GM23338 (cell line): Measurements from ENCODE around the gene MAP3K5. TPM values are rescaled to one million over a fixed set of nuclear protein-coding genes. Genes with fewer than 3 reads are reported as not detected.

Experiments used
- ATAC-seq: fragments of 200-7000 bp; cut with Tn5 transposase; 3 replicates; pipeline ENCODE4 v1.9.1; 2020
- DNase-seq: peaks from one replicate; pipeline ENCODE4 v3.0.0-alpha.2; 2015; ENCODE audit warnings: low spot score
- H2AFZ ChIP-seq: fragments of 200-600 bp; sonication (generic); 2 replicates; pipeline ENCODE4 v1.8.0; 2016; ENCODE audit warnings: antibody characterized with exemption, mild to moderate bottlenecking, moderate library complexity
- H3F3A ChIP-seq: fragments of 200-600 bp; sonication (generic); replicated peaks from 2 replicates; pipeline ENCODE4 v1.8.0; 2017; ENCODE audit warnings: antibody characterized with exemption, mixed run types, low read depth
- H3K27ac ChIP-seq: fragments of 200-600 bp; sonication (generic); 2 replicates; pipeline ENCODE4 v1.6.1; 2016; ENCODE audit warnings: low read depth
- H3K27me3 ChIP-seq: fragments of 200-600 bp; sonication (generic); 2 replicates; pipeline ENCODE4 v1.8.0; 2016; ENCODE audit warnings: mild to moderate bottlenecking, mixed run types, moderate library complexity; ENCODE audit not compliant: insufficient read depth
- H3K36me3 ChIP-seq: fragments of 200-600 bp; sonication (generic); 2 replicates; pipeline ENCODE4 v1.8.0; 2016; ENCODE audit warnings: mild to moderate bottlenecking; ENCODE audit not compliant: insufficient read depth
- H3K4me1 ChIP-seq: fragments of 200-600 bp; sonication (generic); 2 replicates; pipeline ENCODE4 v1.8.0; 2016; ENCODE audit warnings: mild to moderate bottlenecking, moderate library complexity; ENCODE audit not compliant: insufficient read depth
- H3K4me2 ChIP-seq: fragments of 200-600 bp; sonication (generic); 2 replicates; pipeline ENCODE4 v1.7.1; 2017; ENCODE audit warnings: mixed run types
- H3K4me3 ChIP-seq: fragments of 200-600 bp; sonication (generic); 2 replicates; pipeline ENCODE4 v1.6.1; 2016; ENCODE audit warnings: mixed run types
- H3K79me2 ChIP-seq: fragments of 200-600 bp; sonication (generic); replicated peaks from 2 replicates; pipeline ENCODE4 v1.8.0; 2017; ENCODE audit warnings: mild to moderate bottlenecking; ENCODE audit not compliant: insufficient read depth
- H3K9me2 ChIP-seq: fragments of 200-600 bp; sonication (generic); 2 replicates; pipeline ENCODE4 v1.8.0; 2017; ENCODE audit not compliant: insufficient read depth
- H4K20me1 ChIP-seq: fragments of 200-600 bp; sonication (generic); replicated peaks from 2 replicates; pipeline ENCODE4 v1.8.0; 2017; ENCODE audit warnings: mild to moderate bottlenecking; ENCODE audit not compliant: insufficient read depth
- H3K27ac Mint-ChIP-seq: 2 replicates; pipeline ENCODE4 v1.8.0; 2020; ENCODE audit warnings: inconsistent platforms, mild to moderate bottlenecking, moderate library complexity, mixed read lengths
- H3K27me3 Mint-ChIP-seq: 3 replicates; pipeline ENCODE4 v1.8.0; 2022; ENCODE audit warnings: low read depth, mild to moderate bottlenecking, moderate library complexity, mixed read lengths, inconsistent platforms; ENCODE audit not compliant: insufficient read depth, poor library complexity
- H3K36me3 Mint-ChIP-seq: 3 replicates; pipeline ENCODE4 v1.8.0; 2021; ENCODE audit warnings: low read depth, mild to moderate bottlenecking, inconsistent platforms, moderate library complexity, mixed read lengths
- H3K4me1 Mint-ChIP-seq: 3 replicates; pipeline ENCODE4 v1.8.0; 2020; ENCODE audit warnings: mild to moderate bottlenecking, inconsistent platforms, mixed read lengths
- H3K4me3 Mint-ChIP-seq: 3 replicates; pipeline ENCODE4 v1.8.0; 2021; ENCODE audit warnings: moderate library complexity, mild to moderate bottlenecking, inconsistent platforms, mixed read lengths
- H3K9me3 Mint-ChIP-seq: 3 replicates; pipeline ENCODE4 v1.8.0; 2020; ENCODE audit warnings: moderate library complexity, mild to moderate bottlenecking, inconsistent platforms, mixed read lengths
- CREB1 ChIP-seq: fragments of 250-450 bp; sonication (Bioruptor Pico); IDR thresholded peaks from 2 replicates; pipeline ENCODE4 v1.5.0; 2020; ENCODE audit warnings: low read depth, mild to moderate bottlenecking, moderate library complexity
- CTCF ChIP-seq, 2 experiments: fragments of 200-600 bp in 1 of 2; sonication (generic) in 1 of 2; conservative IDR thresholded peaks; 2 replicates each; pipeline versions ENCODE4 v1.5.1 to v1.6.1; 2016 to 2017; ENCODE audit warnings: antibody characterized with exemption in 2 of 2, low read depth in 2 of 2, mild to moderate bottlenecking in 2 of 2, moderate library complexity in 1 of 2
- EZH2 ChIP-seq: fragments of 200-600 bp; sonication (generic); IDR thresholded peaks from one replicate; pipeline ENCODE4 v1.8.0; 2017; ENCODE audit warnings: antibody characterized with exemption, mild to moderate bottlenecking, low read depth; ENCODE audit not compliant: unreplicated experiment
- JUNB ChIP-seq: IDR thresholded peaks from one replicate; pipeline ENCODE4 v1.6.1; 2016; ENCODE audit warnings: antibody characterized with exemption; ENCODE audit not compliant: unreplicated experiment
- POLR2AphosphoS5 ChIP-seq: IDR thresholded peaks from 2 replicates; pipeline ENCODE4 v1.6.1; 2016; ENCODE audit warnings: antibody characterized with exemption, low read depth
- REST ChIP-seq: IDR thresholded peaks from one replicate; pipeline ENCODE4 v1.6.1; 2018; ENCODE audit warnings: antibody characterized with exemption; ENCODE audit not compliant: unreplicated experiment
- STAT1 ChIP-seq: IDR thresholded peaks from one replicate; pipeline ENCODE4 v1.6.1; 2016; ENCODE audit warnings: antibody characterized with exemption; ENCODE audit not compliant: unreplicated experiment
- ZNF114 ChIP-seq: fragments of 250-450 bp; sonication (Bioruptor Pico); IDR thresholded peaks from 2 replicates; pipeline ENCODE4 v1.5.0; 2020; ENCODE audit warnings: mild to moderate bottlenecking, moderate library complexity
- ZNF331 ChIP-seq: fragments of 250-450 bp; sonication (Bioruptor Pico); IDR thresholded peaks from 2 replicates; pipeline ENCODE4 v1.5.0; 2020; ENCODE audit warnings: low read depth, mild to moderate bottlenecking, moderate library complexity
- ZNF462 ChIP-seq: fragments of 250-450 bp; sonication (Bioruptor Pico); IDR thresholded peaks from 2 replicates; pipeline ENCODE4 v1.5.0; 2020; ENCODE audit warnings: mild to moderate bottlenecking, moderate library complexity
- polyA plus RNA-seq: library from polyadenylated mRNA; unstranded; fragments of >200 nt; fragmentation: Nextera tagmentation; extraction: Ambion mirVana; gene quantifications from 2 replicates; pipeline ENCODE4 v1.2.1, GENCODE V29; 2016
- total RNA-seq: library from RNA; depleted of rRNA; stranded (reverse); fragments of >200 nt; shearing (Covaris generic); gene quantifications from 2 replicates; pipeline ENCODE4 v1.2.3, GENCODE V29; 2014

MAP3K5 gene
- total and polyA plus RNA-seq, 2 experiments from 2014 or later, result 0.76 to 2.8 TPM

- no peak for TF ChIP-seq CTCF (conservative IDR thresholded peaks at IDR 0.05; ENCODE audit: low read depth in 2 of 2)
- TF ChIP-seq ZNF331 (CRISPR knock-in tag), result no peak
- TF ChIP-seq ZNF114, result no peak
- TF ChIP-seq JUNB, result no peak
- no peak for TF ChIP-seq POLR2AphosphoS5
Measured at GRCh38 chr6:136782021-136782770, 10.1 kb downstream of the MAP3K5 start (continued).

GRCh38 chr6:136780972-136781371 lies 11.3 kb downstream of the MAP3K5 start:
- H3K4me3 Mint-ChIP-seq, result no peak overlapping the region
- no peak overlapping the region for H2AFZ ChIP-seq
- H3K4me1 Mint-ChIP-seq, result peaks cover 7% of the 10 kb centered on the region; the same call in 1 of the 3 replicates
- ATAC-seq (no peak), DNase-seq (no peak)
- H3K36me3 ChIP-seq, result no peaks in the 10 kb centered on the region
- H3K27me3 Mint-ChIP-seq, result no peaks in the 10 kb centered on the region
- no peaks in the 10 kb centered on the region for H3K27me3 ChIP-seq
- no peaks in the 10 kb centered on the region for H3K9me2 ChIP-seq
- no peak overlapping the region for H3K27ac ChIP-seq
- H3K4me1 ChIP-seq, result no peaks in the 10 kb centered on the region
- no peak overlapping the region for H3K4me2 ChIP-seq
- no peaks in the 10 kb centered on the region for H3K9me3 Mint-ChIP-seq
- no peaks in the 10 kb centered on the region for H4K20me1 ChIP-seq
- TF ChIP-seq REST (no peak), CREB1 (CRISPR knock-in tag) (no peak), STAT1 (no peak), CTCF (conservative IDR thresholded peaks at IDR 0.05; ENCODE audit: low read depth in 2 of 2) (no peak), ZNF462 (CRISPR knock-in tag) (no peak), POLR2AphosphoS5 (no peak), ZNF331 (CRISPR knock-in tag) (no peak), ZNF114 (no peak), JUNB (no peak), EZH2 (no peak)
- H3K27ac Mint-ChIP-seq, result no peak overlapping the region
- no peaks in the 10 kb centered on the region for H3K79me2 ChIP-seq
- H3K4me3 ChIP-seq, result no peak overlapping the region
- H3K36me3 Mint-ChIP-seq, result no peaks in the 10 kb centered on the region
- H3F3A ChIP-seq, result no peaks in the 10 kb centered on the region
